Right hindlimb (tissue), 1 donor: ENCODE data around the gene AJUBA.
"Not testable (repeated sequence)": the region's sequence is repeated elsewhere in the genome, so short reads cannot be mapped to it uniquely, and the experiment has no call there.

Experiments used
- DNase-seq: peaks from one replicate; pipeline ENCODE4 v3.0.0-alpha.2; 2018

AJUBA gene

GRCh38 chr14:22982477-22983245 lies at the start of gene AJUBA:
AJUBA (minus strand) TSS chr14:22982551; CDS start chr14:22982266, 285 bp downstream.
- DNase-seq = peak; percentile 97

GRCh38 chr14:23030936-23031335 lies 48.6 kb upstream of the AJUBA start:
- DNase-seq = no peak

DNA sequence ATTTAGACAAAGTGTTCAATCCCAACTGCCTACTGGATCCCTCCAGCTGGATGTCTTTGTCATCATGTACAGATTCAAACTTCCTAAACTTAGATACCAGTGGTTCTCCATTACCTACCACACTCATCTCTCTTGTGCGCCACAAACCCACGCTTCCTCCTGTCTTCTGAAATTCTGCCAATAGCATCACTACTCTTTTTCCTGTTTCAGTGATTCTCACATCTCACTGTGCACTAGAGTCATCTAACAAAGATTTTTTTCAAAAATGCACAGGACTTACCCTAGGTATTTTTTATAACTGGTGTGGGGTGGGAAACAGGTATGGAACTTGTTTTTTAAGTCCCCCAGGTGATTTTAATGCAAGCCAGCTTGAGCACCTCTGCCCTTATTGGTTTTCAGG lies 46.4 kb upstream of the AJUBA start:
- no peak for DNase-seq

DNA sequence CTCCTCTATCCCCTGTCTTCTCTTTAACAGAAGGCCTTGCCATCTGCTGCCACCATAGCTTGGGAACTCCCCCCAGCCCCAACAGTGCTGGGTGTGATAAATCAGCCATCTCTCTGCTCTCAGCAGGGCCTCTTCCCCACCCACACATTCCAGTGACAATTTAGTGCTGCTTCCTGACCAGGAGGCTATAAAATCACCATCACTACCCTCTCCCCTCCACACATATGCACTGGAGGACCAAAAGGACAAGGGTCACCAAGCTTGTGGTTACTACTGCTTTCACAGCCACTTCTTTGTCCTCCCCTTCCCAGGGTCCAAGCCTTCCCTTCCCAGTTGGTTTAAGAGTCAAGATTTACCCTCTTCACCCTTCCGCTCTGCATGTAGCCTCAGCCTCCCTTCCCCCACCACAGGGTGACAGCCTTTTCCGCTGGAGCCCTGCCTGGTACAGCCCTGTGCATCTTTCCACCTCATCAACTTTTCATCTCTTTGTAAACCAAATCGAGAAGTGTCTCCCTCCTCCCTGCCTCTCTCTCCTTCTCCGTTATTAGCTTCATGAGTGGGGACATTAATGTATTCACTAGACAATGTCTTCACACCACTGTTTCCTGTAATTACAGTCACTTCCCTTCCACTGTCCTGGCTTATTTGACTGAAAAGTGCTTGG lies 42.9 kb upstream of the AJUBA start:
- no peak for DNase-seq

DNA sequence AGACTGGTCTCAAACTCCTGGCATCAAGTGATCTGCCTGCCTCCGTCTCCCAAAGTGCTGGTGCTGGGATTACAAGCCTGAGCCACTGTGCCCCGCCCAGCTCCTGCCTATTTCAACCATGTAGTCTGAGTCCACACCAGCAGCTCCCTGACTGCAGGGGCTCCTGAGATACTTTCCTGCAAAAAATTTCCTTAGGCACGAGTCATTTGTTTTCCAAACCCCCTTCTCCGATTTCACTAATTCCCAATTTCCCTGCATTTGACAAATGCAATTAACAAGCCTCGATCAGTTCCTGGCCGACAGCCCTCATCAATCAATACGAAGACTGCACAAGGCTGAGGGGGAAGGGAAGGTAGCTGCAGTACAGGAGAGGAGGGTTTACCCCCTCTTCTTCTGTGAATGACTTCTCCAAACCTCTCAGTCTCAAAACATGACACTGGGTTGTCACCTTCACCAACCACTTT lies 42.3 kb upstream of the AJUBA start:
- no peak for DNase-seq

DNA sequence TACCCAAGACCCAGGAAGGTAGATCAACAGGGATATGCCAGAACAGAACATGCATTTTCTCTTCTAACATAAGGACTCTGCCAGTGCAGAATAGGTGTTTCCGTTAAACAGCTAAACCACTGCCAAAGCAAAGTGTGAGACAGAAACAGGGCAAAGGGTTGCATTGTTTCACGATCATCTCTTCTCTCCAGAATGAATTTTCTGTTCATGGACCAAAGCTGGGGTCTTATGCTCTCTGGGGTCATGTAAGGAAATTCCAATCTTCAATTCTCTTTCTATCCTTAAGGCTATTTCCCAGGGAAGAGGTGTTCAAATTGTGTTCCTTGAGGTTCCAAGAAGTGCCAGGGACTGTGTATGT lies 41.4 kb upstream of the AJUBA start:
- DNase-seq = no peak

GRCh38 chr14:23023022-23023794 lies 40.9 kb upstream of the AJUBA start:
- DNase-seq = no peak

- no peak for DNase-seq
Observed at GRCh38 chr14:23021889-23022442, 39.6 kb upstream of the AJUBA start.

- DNase-seq = no peak
Observed at GRCh38 chr14:23021434-23021833, 39.1 kb upstream of the AJUBA start.

- DNase-seq = no peak
Observed at GRCh38 chr14:23020143-23021128, 38.1 kb upstream of the AJUBA start.

DNA sequence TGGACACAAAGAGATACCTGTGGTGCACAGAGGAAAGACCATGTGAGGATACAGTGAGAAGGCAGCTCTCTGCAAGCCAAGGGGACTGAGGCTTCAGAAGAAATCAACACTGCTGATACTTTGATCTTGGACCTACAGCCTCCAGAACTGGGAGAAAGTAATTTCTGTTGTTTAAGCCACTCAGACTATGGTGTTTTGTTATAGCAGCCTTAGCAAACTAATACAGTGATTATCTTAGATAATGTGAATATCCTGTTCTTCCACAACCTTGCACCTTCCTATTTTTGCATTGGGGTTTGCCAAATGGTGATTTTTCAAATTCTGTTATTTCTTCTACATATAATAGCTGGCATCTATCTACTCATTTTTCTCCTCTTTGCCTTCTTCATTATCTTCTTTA lies 35.8 kb upstream of the AJUBA start:
- no peak for DNase-seq

DNA sequence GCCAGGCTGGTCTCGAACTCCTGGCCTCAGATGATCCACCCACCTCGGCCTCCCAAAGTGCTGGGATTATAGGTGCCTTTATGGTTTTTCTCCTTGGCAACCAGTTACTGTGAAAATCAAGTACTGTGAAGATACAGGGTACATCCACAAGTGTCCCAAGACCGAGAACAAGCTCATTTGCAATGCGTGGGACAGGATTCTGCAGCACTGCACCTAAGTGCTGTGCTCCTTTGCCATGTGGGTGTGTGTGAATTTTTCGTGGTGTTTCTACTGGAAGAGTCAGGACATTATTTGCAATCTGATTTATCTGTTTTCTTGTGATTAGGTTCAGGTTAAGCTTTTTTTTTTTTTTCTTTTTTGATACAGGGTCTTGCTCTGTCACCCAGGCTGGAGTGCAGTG lies 34.7 kb upstream of the AJUBA start:
- DNase-seq = no peak

DNA sequence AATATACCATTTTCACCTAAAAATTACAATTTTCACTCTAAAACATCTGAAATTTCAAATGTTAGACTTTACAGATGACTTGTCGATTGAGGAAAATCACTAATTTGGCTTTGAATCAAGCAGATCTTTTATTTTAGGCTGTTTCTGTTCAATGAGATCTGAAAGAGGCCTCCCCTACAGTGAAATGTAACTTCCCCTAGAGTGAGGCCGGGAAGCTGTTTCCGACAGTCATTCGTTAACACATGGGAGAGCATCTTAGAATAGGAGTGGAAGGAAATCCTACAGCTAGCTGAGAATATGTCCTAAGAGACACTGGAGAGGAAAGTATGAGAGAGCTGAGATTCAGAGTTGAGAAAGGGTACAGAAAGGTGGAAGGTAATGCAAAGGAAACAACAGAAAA lies 33.3 kb upstream of the AJUBA start:
- DNase-seq = no peak

- not testable (repeated sequence) for DNase-seq
Observed at GRCh38 chr14:23013749-23014054, 31.4 kb upstream of the AJUBA start.

GRCh38 chr14:23013054-23013748 lies 30.9 kb upstream of the AJUBA start:
- no peak for DNase-seq

GRCh38 chr14:23009939-23010726 lies 27.8 kb upstream of the AJUBA start, which contains the start of gene C14orf93:
C14orf93 (minus strand) TSS chr14:23010143; CDS start chr14:22999023, 11,120 bp downstream.
- DNase-seq = peak; percentile 89

DNA sequence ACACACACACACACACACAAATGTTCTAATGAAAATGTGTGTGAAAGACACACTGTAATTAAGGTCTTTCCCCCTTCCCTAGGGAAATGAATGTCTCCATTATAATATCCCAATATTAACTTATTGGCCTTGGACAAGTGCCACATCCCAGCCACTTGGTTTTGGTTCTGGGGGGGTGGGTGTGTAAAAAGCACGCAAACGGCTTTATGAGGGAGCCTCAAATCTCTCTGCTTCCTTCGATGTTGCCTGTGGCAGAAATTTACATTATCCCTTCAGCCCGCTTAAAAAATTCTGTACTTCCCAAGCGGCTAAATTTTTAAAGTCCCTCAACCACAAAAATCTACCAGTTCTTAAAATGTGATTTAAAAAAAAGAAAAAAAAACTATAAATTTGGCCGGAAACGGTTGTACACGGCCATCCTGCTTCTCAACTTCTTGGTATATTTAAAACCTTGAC lies 27.2 kb upstream of the AJUBA start:
- DNase-seq = no peak

- DNase-seq = no peak
Observed at GRCh38 chr14:23008831-23009230, 26.5 kb upstream of the AJUBA start.

DNA sequence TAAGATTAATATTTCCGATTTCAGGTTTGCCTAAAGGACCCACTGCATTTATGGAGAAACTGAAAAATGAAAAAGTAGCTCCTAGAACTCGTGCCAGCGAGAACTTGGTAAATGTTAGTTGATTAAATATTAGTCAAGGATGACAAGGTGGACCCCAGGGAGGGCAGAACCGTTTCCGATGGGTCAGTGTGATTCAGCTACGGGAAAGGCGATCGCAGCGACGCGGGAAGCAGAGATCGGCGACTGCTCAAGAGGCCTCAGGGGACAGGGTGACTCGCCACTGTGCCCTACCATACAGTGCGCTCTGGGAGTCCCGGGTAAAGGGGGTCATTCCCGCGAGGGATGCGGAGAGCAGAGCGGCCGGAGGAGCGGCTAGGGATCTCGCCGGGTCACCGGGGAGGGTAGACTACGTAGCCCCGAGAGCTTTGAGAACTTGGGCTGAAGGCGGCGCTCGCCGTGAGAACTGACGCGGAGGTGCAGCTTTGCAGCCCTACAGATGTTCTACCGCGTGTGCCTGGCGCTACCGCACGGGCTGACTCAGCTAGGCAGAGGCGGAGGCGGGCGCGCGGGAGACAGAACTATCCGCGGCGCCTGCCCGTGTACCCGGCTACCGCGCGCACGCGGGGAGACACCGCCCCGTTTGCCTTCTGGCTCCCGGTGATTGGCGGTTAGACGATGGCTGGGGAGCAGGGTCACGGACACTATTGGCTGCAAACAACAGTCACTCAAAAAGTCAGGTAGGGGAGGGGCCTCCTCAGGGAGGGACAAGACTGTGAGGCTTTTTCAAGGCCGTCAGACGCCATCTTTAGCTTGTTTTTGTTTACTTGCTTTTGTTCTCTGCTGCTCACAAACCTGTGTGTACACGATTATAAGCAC lies 24.4 kb upstream of the AJUBA start:
- DNase-seq = peak; percentile 98

DNA sequence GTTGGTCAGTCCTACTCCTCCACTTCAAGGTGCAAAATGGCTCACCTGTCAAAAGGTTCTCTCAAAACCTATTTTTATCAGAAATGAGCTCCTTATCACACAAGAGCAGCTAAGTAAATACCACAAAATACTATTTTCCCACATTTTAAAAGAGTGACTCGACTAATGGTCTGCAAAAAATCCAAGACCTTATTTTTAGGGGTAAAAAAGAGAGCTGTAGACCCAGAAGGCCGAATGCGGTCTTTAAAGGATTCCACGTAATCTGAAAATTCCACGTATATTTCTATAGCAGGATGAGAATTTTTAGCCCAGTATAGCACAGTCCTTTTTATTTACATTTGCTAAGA lies 23.8 kb upstream of the AJUBA start:
- DNase-seq = no peak
